HG03139 (cell line): ENCODE results near the gene EP300.

Source experiments
- ATAC-seq: cut with Tn5 transposase; IDR thresholded peaks from one replicate; pipeline ENCODE4 v1.9.1; 2021; ENCODE audit not compliant: unreplicated experiment

EP300 gene

GRCh38 chr22:41204066-41204465 is 111.7 kb downstream of the EP300 start:
- ATAC-seq: no peak

GRCh38 chr22:41204992-41205900 is 112.9 kb downstream of the EP300 start, which contains the start of gene L3MBTL2:
L3MBTL2 (plus strand) TSS chr22:41205312; CDS start chr22:41205363, 51 bp downstream.
- ATAC-seq: peak; percentile 95

- no peak for ATAC-seq
Observed at GRCh38 chr22:41206719-41207118, 114.3 kb downstream of the EP300 start.

GRCh38 chr22:41215409-41215808 is 123.0 kb downstream of the EP300 start:
- no peak for ATAC-seq

- no peak for ATAC-seq
Observed at GRCh38 chr22:41215926-41216325, 123.5 kb downstream of the EP300 start.

GRCh38 chr22:41216984-41217383 is 124.6 kb downstream of the EP300 start:
- no peak for ATAC-seq

- no peak for ATAC-seq
Observed at GRCh38 chr22:41217553-41218157, 125.3 kb downstream of the EP300 start.

- no peak for ATAC-seq
Observed at GRCh38 chr22:41222846-41223507, 130.6 kb downstream of the EP300 start.

GRCh38 chr22:41223535-41223934 is 131.1 kb downstream of the EP300 start:
- no peak for ATAC-seq

GRCh38 chr22:41226723-41227655 is 134.6 kb downstream of the EP300 start:
- no peak for ATAC-seq

GRCh38 chr22:41229215-41229614 is 136.8 kb downstream of the EP300 start:
- ATAC-seq: no peak
